GM21737 (cell line): Measurements from ENCODE around the gene FCGR3B.
"Not testable (repeated sequence)": the region's sequence is repeated elsewhere in the genome, so short reads cannot be mapped to it uniquely, and the experiment has no call there.

Source experiments
- ATAC-seq: cut with Tn5 transposase; IDR thresholded peaks from one replicate; pipeline ENCODE4 v1.9.1; 2021; ENCODE audit warnings: mild to moderate bottlenecking, moderate library complexity; ENCODE audit not compliant: unreplicated experiment

FCGR3B gene

GRCh38 chr1:161606541-161607336 lies 24.2 kb downstream of the FCGR3B start:
- not testable (repeated sequence) for ATAC-seq

GRCh38 chr1:161605762-161606540 lies 25.0 kb downstream of the FCGR3B start:
- not testable (repeated sequence) for ATAC-seq

GRCh38 chr1:161605024-161605423 lies 26.0 kb downstream of the FCGR3B start:
- not testable (repeated sequence) for ATAC-seq

GRCh38 chr1:161597077-161597476 lies 33.9 kb downstream of the FCGR3B start:
- not testable (repeated sequence) for ATAC-seq

GRCh38 chr1:161595583-161595982 lies 35.4 kb downstream of the FCGR3B start:
- not testable (repeated sequence) for ATAC-seq

GRCh38 chr1:161595173-161595572 lies 35.8 kb downstream of the FCGR3B start:
- not testable (repeated sequence) for ATAC-seq

- ATAC-seq, result not testable (repeated sequence)
Measured at GRCh38 chr1:161594269-161594984, 36.5 kb downstream of the FCGR3B start.

- ATAC-seq, result not testable (repeated sequence)
Measured at GRCh38 chr1:161593092-161593755, 37.8 kb downstream of the FCGR3B start.

- not testable (repeated sequence) for ATAC-seq
Measured at GRCh38 chr1:161592586-161592985, 38.4 kb downstream of the FCGR3B start.

- ATAC-seq, result not testable (repeated sequence)
Measured at GRCh38 chr1:161589920-161590319, 41.1 kb downstream of the FCGR3B start.

GRCh38 chr1:161589365-161589764 lies 41.6 kb downstream of the FCGR3B start:
- not testable (repeated sequence) for ATAC-seq

- ATAC-seq, result not testable (repeated sequence)
Measured at GRCh38 chr1:161588596-161588995, 42.4 kb downstream of the FCGR3B start.

- ATAC-seq, result not testable (repeated sequence)
Measured at GRCh38 chr1:161582882-161583281, 48.1 kb downstream of the FCGR3B start.

GRCh38 chr1:161580879-161581537 lies 50.0 kb downstream of the FCGR3B start:
- peak; percentile 54 for ATAC-seq

- not testable (repeated sequence) for ATAC-seq
Measured at GRCh38 chr1:161579856-161580507, 51.0 kb downstream of the FCGR3B start.

- ATAC-seq, result not testable (repeated sequence)
Measured at GRCh38 chr1:161576676-161577075, 54.3 kb downstream of the FCGR3B start.
